A549 (cell line): ENCODE data around the gene PLK5. TPM values are rescaled to one million over a fixed set of nuclear protein-coding genes. Genes with fewer than 3 reads are reported as not detected.

Experiments used
- ATAC-seq, 2 experiments: fragments of 200-7000 bp in 1 of 2; fragments of >200 bp in 1 of 2; cut with Nextera tagmentation in 1 of 2; cut with Tn5 transposase in 1 of 2; 3 replicates each; pipeline versions ENCODE4 v1.8.0 to v1.9.1; 2018 to 2020; ENCODE audit warnings: mild to moderate bottlenecking in 1 of 2, moderate library complexity in 1 of 2
- CTCF ChIA-PET: fragments of 300-600 bp; sonication (Branson Sonifier 250); formaldehyde crosslinking; extraction: SDS; loops from one replicate; lab custom pipeline; 2021; ENCODE audit warnings: antibody characterized with exemption, inconsistent platforms; lab: Yijun Ruan, JAX
- POLR2A ChIA-PET: fragments of 350-600 bp; formaldehyde crosslinking; extraction: SDS; loops from one replicate; lab custom pipeline; 2021; ENCODE audit warnings: antibody characterized with exemption, inconsistent platforms; lab: Yijun Ruan, JAX
- DNase-seq, 2 experiments: peaks; one replicate each; pipeline versions ENCODE4 v3.0.0 to v3.0.0-alpha.2; 2011 to 2016; ENCODE audit warnings: low read depth in 1 of 2, low spot score in 1 of 2
- FAIRE-seq: peaks from 2 replicates; lab custom pipeline; 2011; peaks lifted over from hg19 to GRCh38; lab: Jason Lieb, UNC
- H3K27ac ChIP-seq, 2 experiments: fragments of >200 bp; sonication (Bioruptor Twin); formaldehyde crosslinking; 3 replicates each; pipeline ENCODE4 v1.5.1; 2016 to 2017
- H3K4me1 ChIP-seq: fragments of >200 bp; sonication (Bioruptor Twin); formaldehyde crosslinking; 3 replicates; pipeline ENCODE4 v1.6.1; 2016
- H3K4me2 ChIP-seq: fragments of >200 bp; sonication (Bioruptor Twin); formaldehyde crosslinking; 3 replicates; pipeline ENCODE4 v1.6.1; 2016
- H3K4me3 ChIP-seq: fragments of >200 bp; sonication (Bioruptor Twin); formaldehyde crosslinking; 3 replicates; pipeline ENCODE4 v1.5.1; 2016
- H3K9me3 ChIP-seq: fragments of >200 bp; sonication (Bioruptor Twin); formaldehyde crosslinking; 3 replicates; pipeline ENCODE4 v1.6.1; 2016
- ATOH8 ChIP-seq: fragments of 250-450 bp; sonication (Bioruptor Pico); IDR thresholded peaks from 2 replicates; pipeline ENCODE4 v1.5.0; 2020; ENCODE audit warnings: low read depth, mild to moderate bottlenecking, moderate library complexity
- CBX8 ChIP-seq: fragments of 200-600 bp; sonication (generic); IDR thresholded peaks from 2 replicates; pipeline ENCODE4 v1.6.1; 2016
- CHD2 ChIP-seq: fragments of 150-350 bp; IDR thresholded peaks from 2 replicates; pipeline ENCODE4 v1.6.1; 2014; ENCODE audit warnings: low read length; ENCODE audit not compliant: partially characterized antibody
- EHF ChIP-seq: fragments of 250-450 bp; sonication (Bioruptor Pico); IDR thresholded peaks from 2 replicates; pipeline ENCODE4 v1.5.0; 2020; ENCODE audit warnings: mild to moderate bottlenecking
- GATA3 ChIP-seq: IDR thresholded peaks from 2 replicates; pipeline ENCODE4 v1.6.1; 2012; ENCODE audit warnings: borderline replicate concordance
- HDAC2 ChIP-seq: fragments of 200-600 bp; sonication (generic); IDR thresholded peaks from 2 replicates; pipeline ENCODE4 v1.6.1; 2016
- JUN ChIP-seq, 2 experiments: fragments of >200 bp; sonication (Bioruptor Twin); formaldehyde crosslinking; IDR thresholded peaks; 2 replicates in 1 of 2; 3 replicates in 1 of 2; pipeline ENCODE4 v1.6.1; 2016 to 2017
- KDM1A ChIP-seq: fragments of 200-600 bp; sonication (generic); IDR thresholded peaks from 2 replicates; pipeline ENCODE4 v1.6.1; 2016; ENCODE audit warnings: low read depth, mild to moderate bottlenecking
- MAFK ChIP-seq: fragments of 450-650 bp; IDR thresholded peaks from 2 replicates; pipeline ENCODE4 v1.6.1; 2014; ENCODE audit not compliant: partially characterized antibody
- MYC ChIP-seq: IDR thresholded peaks from 2 replicates; pipeline ENCODE4 v1.6.1; 2012; ENCODE audit warnings: mild to moderate bottlenecking, inconsistent platforms, low read length, improper control_type of control experiment, borderline replicate concordance
- NR3C1 ChIP-seq: fragments of >200 bp; sonication (Bioruptor Twin); formaldehyde crosslinking; IDR thresholded peaks from 3 replicates; pipeline ENCODE4 v1.6.1; 2017
- PHF8 ChIP-seq: fragments of 200-600 bp; sonication (generic); IDR thresholded peaks from 2 replicates; pipeline ENCODE4 v1.6.1; 2016; ENCODE audit warnings: low read depth, mild to moderate bottlenecking, antibody characterized with exemption, moderate library complexity, borderline replicate concordance
- RCOR1 ChIP-seq: fragments of 150-350 bp; IDR thresholded peaks from 2 replicates; pipeline ENCODE4 v1.6.1; 2014; ENCODE audit warnings: antibody characterized with exemption, low read length, low read depth
- SREBF2 ChIP-seq: fragments of 450-650 bp; IDR thresholded peaks from 2 replicates; pipeline ENCODE4 v1.6.1; 2014; ENCODE audit warnings: mild to moderate bottlenecking, moderate library complexity
- TFCP2L1 ChIP-seq: fragments of 250-450 bp; sonication (Bioruptor Pico); IDR thresholded peaks from 2 replicates; pipeline ENCODE4 v1.5.0; 2021; ENCODE audit warnings: mild to moderate bottlenecking
- TP53 ChIP-seq: fragments of 250-450 bp; sonication (Bioruptor Pico); IDR thresholded peaks from 2 replicates; pipeline ENCODE4 v1.5.0; 2021; ENCODE audit warnings: mild to moderate bottlenecking, moderate library complexity
- USF2 ChIP-seq: fragments of 450-650 bp; IDR thresholded peaks from 2 replicates; pipeline ENCODE4 v1.6.1; 2014; ENCODE audit warnings: antibody characterized with exemption
- ZNF302 ChIP-seq: fragments of 250-450 bp; sonication (Bioruptor Pico); IDR thresholded peaks from 2 replicates; pipeline ENCODE4 v1.9.0; 2021; ENCODE audit warnings: inconsistent platforms, mild to moderate bottlenecking, moderate library complexity
- WGBS: methylation state at CpG from one replicate; pipeline ENCODE4 v1.1.6; 2017; ENCODE audit errors: missing lambda C conversion rate; 5-methylcytosine and 5-hydroxymethylcytosine counted together
- polyA plus RNA-seq, 4 experiments: library from polyadenylated mRNA; depleted of rRNA in 3 of 4; stranded (reverse); fragments of >200 nt; fragmentation: RNase III in 1 of 4; extraction: RNeasy Plus Mini Kit Qiagen cat#74134 plus additional on column Dnase treatment in 1 of 4; gene quantifications; 2 replicates in 3 of 4; 3 replicates in 1 of 4; pipeline ENCODE4 v1.2.3, GENCODE V29; 2011 to 2017
- TF ChIP-seq, protein P1 (sequence below): fragments of >200 bp; sonication (Bioruptor Twin); formaldehyde crosslinking; IDR thresholded peaks from 3 replicates; pipeline ENCODE4 v1.5.1; 2016
- TF ChIP-seq, protein P2 (sequence below): IDR thresholded peaks from 2 replicates; pipeline ENCODE4 v1.6.1; 2012; ENCODE audit warnings: low read depth, borderline replicate concordance
- TF ChIP-seq, protein P3 (sequence below): fragments of >200 bp; sonication (Bioruptor Twin); formaldehyde crosslinking; IDR thresholded peaks from 3 replicates; pipeline ENCODE4 v1.6.1; 2016

Gene PLK5
- polyA plus RNA-seq, 2 of the 4 experiments (the other 2 are of a cell fraction), result not detected

- no peak for TF ChIP-seq USF2
- no peak for TF ChIP-seq RCOR1
- no peak for TF ChIP-seq CBX8
- no peak for TF ChIP-seq MYC
- no peak for TF ChIP-seq ATOH8
- TF ChIP-seq MAFK, result no peak
- TF ChIP-seq, protein P1, sequence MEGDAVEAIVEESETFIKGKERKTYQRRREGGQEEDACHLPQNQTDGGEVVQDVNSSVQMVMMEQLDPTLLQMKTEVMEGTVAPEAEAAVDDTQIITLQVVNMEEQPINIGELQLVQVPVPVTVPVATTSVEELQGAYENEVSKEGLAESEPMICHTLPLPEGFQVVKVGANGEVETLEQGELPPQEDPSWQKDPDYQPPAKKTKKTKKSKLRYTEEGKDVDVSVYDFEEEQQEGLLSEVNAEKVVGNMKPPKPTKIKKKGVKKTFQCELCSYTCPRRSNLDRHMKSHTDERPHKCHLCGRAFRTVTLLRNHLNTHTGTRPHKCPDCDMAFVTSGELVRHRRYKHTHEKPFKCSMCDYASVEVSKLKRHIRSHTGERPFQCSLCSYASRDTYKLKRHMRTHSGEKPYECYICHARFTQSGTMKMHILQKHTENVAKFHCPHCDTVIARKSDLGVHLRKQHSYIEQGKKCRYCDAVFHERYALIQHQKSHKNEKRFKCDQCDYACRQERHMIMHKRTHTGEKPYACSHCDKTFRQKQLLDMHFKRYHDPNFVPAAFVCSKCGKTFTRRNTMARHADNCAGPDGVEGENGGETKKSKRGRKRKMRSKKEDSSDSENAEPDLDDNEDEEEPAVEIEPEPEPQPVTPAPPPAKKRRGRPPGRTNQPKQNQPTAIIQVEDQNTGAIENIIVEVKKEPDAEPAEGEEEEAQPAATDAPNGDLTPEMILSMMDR, result no peak
Measured at GRCh38 chr19:1488282-1488601, 35.6 kb upstream of the PLK5 start (continued).

- 0 out of 6 replicates have a peak, but pooled peaks of 1 of the 2 experiments have one; percentile 0 for ATAC-seq
- Histone ChIP-seq H3K9me3 (no peaks in the 10 kb centered on the region), H3K4me1 (peaks cover 18% of the 10 kb centered on the region; the same call in 2 of the 3 replicates), H3K4me2 (peak overlapping the region; percentile 83), H3K4me3 (peak overlapping the region; percentile 46), H3K27ac (peak overlapping the region; percentile 76 to 96)
- 77% methylated on average over 16 of the region's 37 CpGs for WGBS
- DNase-seq, result no peak
- ChIA-PET POLR2A (no interaction called here), CTCF (interaction anchor here (1.3 to 1.8 kb wide), 2 partner anchors 13 to 182 kb away, joined by 3 to 6 read pairs; no protein-coding TSS in a partner anchor)
- no peak for FAIRE-seq
- TF ChIP-seq ATOH8 (no peak), SREBF2 (no peak), ZNF302 (CRISPR knock-in tag) (no peak), KDM1A (no peak), TP53 (no peak), HDAC2 (no peak), EHF (no peak), GATA3 (no peak), PHF8 (no peak), NR3C1 (no peak), RCOR1 (no peak), JUN (IDR thresholded peaks at IDR 0.05) (no peak), TFCP2L1 (CRISPR knock-in tag) (no peak), CHD2 (no peak)
- TF ChIP-seq, protein P2, sequence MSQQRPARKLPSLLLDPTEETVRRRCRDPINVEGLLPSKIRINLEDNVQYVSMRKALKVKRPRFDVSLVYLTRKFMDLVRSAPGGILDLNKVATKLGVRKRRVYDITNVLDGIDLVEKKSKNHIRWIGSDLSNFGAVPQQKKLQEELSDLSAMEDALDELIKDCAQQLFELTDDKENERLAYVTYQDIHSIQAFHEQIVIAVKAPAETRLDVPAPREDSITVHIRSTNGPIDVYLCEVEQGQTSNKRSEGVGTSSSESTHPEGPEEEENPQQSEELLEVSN, result no peak
- TF ChIP-seq, protein P3, sequence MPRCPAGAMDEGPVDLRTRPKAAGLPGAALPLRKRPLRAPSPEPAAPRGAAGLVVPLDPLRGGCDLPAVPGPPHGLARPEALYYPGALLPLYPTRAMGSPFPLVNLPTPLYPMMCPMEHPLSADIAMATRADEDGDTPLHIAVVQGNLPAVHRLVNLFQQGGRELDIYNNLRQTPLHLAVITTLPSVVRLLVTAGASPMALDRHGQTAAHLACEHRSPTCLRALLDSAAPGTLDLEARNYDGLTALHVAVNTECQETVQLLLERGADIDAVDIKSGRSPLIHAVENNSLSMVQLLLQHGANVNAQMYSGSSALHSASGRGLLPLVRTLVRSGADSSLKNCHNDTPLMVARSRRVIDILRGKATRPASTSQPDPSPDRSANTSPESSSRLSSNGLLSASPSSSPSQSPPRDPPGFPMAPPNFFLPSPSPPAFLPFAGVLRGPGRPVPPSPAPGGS, result no peak
Measured at GRCh38 chr19:1489463-1490310, 34.2 kb upstream of the PLK5 start.
